Mucosa of descending colon (tissue), 3 donors: ENCODE data around the gene FAM118B. TPM values are rescaled to one million over a fixed set of nuclear protein-coding genes. Genes with fewer than 3 reads are reported as not detected.

Source experiments
- ATAC-seq: fragments of 200-7000 bp; cut with Tn5 transposase; one replicate; pipeline ENCODE4 v1.9.1; 2020; ENCODE audit warnings: mild to moderate bottlenecking, moderate library complexity
- DNase-seq, 3 donors: peaks; one replicate each; pipeline ENCODE4 v3.0.0-alpha.2; 2020
- H3K36me3 ChIP-seq: fragments of 200-600 bp; one replicate; pipeline ENCODE4 v1.8.0; 2021; ENCODE audit warnings: low read depth, mild to moderate bottlenecking
- H3K4me1 ChIP-seq: fragments of 200-600 bp; one replicate; pipeline ENCODE4 v1.8.0; 2021; ENCODE audit warnings: low read depth, mild to moderate bottlenecking
- H3K4me3 ChIP-seq: fragments of 200-600 bp; one replicate; pipeline ENCODE4 v1.8.0; 2021; ENCODE audit warnings: mild to moderate bottlenecking
- H3K9me3 ChIP-seq: fragments of 200-600 bp; one replicate; pipeline ENCODE4 v1.8.0; 2021; ENCODE audit warnings: mild to moderate bottlenecking
- intact Hi-C, 2 donors: fragments of 100-400 bp; cut with DNase I in 1 of 2; cut with micrococcal nuclease in 1 of 2; formaldehyde crosslinking; loops; one replicate each; pipeline versions ENCODE4 v1.11.0 to v1.11.1; 2022; cut with DNase I, micrococcal nuclease
- total RNA-seq, 3 donors: library from RNA; stranded (reverse); fragmentation: NEBNext Ultra II Directional in 2 of 3; extraction: Animal tissue kit (Norgen Biotek cat#: 25700) in 2 of 3; gene quantifications; one replicate each; pipeline versions ENCODE4 v1.2.1 to v1.2.4, GENCODE V29; 2021 to 2023
- TF ChIP-seq, protein P1 (sequence below): fragments of 200-600 bp; IDR thresholded peaks from one replicate; pipeline ENCODE4 v1.8.0; 2022; ENCODE audit warnings: antibody characterized with exemption, mild to moderate bottlenecking
- donor health status: DM: no; HTN: no; CAD: no; lungs with moderate emphysema.
- donor health status: DM: no; HTN: no; CAD: no.
- donor health status: DM: no; HTN: yes; CAD: no.

The FAM118B gene
- total RNA-seq, 3 donors from 2014 or later = 35.4 to 62.5 (median 48.5) TPM

DNA sequence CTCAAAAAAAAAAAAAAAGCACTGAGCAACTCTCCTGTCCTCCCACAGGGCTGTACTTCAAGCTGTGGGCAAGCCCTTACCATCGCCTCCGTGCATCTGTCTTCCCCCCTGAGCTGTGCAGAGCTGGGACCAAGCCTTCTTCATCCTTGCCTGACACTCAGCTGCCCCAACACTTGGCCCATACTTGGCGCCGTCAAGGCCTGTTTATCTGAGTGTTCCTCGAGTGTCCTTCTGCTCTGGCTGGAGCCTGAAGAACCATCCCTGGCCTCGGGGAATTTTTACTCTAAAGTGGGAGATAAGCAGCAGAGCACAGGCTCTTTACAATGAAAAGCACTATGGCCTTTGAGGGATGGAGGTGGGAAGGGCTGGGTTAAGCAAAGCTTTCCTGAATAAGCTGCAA is 69.7 kb downstream of the FAM118B start:
- intact Hi-C loops = no loop called here
- Histone ChIP-seq H3K36me3 (no peaks in the 10 kb centered on the region), H3K4me1 (peaks cover 3% of the 10 kb centered on the region), H3K9me3 (no peaks in the 10 kb centered on the region), H3K4me3 (no peak overlapping the region)
- no peak for ATAC-seq
- TF ChIP-seq, protein P1, sequence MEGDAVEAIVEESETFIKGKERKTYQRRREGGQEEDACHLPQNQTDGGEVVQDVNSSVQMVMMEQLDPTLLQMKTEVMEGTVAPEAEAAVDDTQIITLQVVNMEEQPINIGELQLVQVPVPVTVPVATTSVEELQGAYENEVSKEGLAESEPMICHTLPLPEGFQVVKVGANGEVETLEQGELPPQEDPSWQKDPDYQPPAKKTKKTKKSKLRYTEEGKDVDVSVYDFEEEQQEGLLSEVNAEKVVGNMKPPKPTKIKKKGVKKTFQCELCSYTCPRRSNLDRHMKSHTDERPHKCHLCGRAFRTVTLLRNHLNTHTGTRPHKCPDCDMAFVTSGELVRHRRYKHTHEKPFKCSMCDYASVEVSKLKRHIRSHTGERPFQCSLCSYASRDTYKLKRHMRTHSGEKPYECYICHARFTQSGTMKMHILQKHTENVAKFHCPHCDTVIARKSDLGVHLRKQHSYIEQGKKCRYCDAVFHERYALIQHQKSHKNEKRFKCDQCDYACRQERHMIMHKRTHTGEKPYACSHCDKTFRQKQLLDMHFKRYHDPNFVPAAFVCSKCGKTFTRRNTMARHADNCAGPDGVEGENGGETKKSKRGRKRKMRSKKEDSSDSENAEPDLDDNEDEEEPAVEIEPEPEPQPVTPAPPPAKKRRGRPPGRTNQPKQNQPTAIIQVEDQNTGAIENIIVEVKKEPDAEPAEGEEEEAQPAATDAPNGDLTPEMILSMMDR = no peak
- no peak for DNase-seq

DNA sequence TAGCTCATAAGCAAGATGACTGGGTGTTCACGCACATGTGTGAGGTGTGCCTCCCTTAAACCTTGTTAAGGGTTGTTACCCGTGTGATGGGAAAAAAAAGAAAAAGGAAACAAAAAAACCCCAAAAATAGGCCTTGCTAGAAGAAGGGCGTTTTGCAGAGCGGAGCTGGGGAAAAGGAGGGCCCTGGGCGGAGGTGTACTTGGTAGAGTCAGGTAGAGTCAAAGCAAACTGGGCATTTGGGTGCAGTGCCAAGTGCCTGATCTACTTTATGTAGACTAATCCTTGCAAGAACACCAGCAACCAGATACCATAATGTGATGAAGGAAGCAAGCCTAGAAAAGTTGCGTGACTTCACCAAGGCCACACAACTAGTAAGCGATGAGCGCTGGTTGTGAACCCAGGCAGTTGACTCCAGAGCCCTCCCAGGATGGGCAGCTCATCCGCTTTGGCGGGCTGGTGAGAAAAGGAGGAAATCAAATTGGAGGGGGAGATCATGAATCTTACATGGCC is 70.1 kb downstream of the FAM118B start:
- TF ChIP-seq, protein P1 = no peak
- Histone ChIP-seq H3K9me3 (no peaks in the 10 kb centered on the region), H3K36me3 (no peaks in the 10 kb centered on the region), H3K4me1 (peaks cover 3% of the 10 kb centered on the region), H3K4me3 (no peak overlapping the region)
- ATAC-seq (no peak), DNase-seq (no peak)
- intact Hi-C loops = no loop called here

DNA sequence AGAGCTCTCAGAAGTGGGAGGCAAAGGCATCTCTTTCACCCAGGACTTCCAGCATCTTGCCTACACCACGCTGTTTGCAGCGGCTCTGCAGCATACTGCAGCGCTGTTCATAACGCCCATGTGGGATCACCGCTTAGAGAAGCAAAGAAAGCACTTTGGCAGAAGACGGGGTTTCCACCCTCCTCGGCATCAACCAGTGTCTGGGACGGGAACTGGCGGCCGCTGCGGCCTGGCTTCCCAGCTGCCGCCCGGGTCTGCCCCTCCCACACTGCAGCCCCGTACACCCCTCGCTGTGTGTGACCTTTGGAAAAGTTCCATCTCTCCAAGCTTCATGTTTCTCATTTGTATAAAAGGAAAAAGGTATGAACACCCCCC is 70.8 kb downstream of the FAM118B start:
- DNase-seq (peak; percentile 51 to 69 (median 66)), ATAC-seq (peak; percentile 61)
- Histone ChIP-seq H3K9me3 (no peaks in the 10 kb centered on the region), H3K4me1 (peaks cover 3% of the 10 kb centered on the region), H3K36me3 (no peaks in the 10 kb centered on the region), H3K4me3 (peak overlapping the region; percentile 54)
- TF ChIP-seq, protein P1 = no peak
- intact Hi-C loops = no loop called here

DNA sequence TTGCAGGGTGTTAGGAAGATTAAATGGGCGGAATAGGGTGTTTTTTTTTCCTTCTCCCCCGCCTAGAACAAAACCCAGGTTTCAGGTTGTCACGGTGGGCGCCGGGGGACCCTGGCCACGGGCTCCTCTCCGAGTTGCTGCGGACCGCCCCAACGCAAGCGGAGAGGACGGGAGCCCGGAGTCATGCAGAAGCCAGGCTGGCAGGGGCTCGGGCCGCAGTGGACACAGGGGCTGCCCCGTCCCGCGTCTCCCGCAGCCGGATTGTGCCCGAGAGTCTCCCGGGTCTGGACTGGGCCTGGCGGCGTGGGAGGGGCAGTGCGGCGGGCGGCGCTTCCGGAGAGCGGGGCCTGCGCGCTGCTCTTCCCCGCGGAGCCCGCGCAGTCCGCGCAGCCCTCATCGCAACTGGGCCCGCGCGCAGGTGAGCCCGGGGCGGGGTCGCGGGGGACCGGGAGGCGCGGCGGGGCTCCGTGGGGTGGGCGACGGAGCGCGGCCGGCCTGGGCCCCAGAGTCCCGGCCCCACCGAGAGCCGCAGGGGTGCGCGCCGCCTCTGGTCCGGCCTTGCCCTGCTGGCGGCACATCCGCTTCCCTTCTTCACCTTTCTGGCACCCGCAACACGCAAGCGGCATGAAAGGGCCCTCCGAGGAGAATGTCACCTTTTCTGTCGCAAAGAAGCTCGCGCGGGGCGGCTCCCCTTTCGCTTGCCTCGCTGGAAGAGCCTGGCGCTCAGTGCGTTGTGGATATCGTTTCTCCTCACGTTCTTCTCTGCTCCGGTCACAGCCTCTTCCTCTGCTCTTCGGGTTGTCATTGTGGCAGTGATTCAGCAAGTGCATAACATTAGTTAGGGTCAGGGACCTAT is 71.4 kb downstream of the FAM118B start, which contains the start of gene TIRAP:
Gene TIRAP (plus strand): TSS at position 358 of the 856 bp plus-strand sequence. CDS start 7,802 bp downstream, outside the sequence.
- Histone ChIP-seq H3K9me3 (no peaks in the 10 kb centered on the region), H3K4me1 (peaks cover 3% of the 10 kb centered on the region), H3K4me3 (peak within 1 kb of the TSS; percentile 54), H3K36me3 (no peaks in the 10 kb centered on the region)
- intact Hi-C loops = no loop called here
- DNase-seq (peak; percentile 74 to 84 (median 84)), ATAC-seq (peak; percentile 90)
- TF ChIP-seq, protein P1 = no peak

DNA sequence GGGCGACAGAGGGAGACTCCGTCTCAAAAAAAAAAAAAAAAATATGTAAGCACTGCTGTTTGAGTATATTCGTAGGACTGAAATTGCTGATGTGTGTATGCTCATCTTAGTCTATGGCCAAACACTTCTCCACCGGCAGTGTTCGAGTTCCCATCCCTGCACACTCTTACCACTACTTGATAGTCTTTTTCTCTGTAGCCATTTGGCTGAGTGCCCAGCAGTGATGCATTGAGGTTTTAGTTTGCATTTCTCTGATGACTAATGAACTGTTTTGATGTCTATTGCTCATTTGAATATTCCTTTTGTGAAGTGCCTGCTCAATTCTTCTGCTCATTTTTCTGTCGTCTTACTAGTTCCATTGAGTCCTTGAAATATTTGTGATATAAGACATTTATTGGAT is 73.2 kb downstream of the FAM118B start:
- ATAC-seq (no peak), DNase-seq (peak in 1 of 3 donors; percentile 84)
- Histone ChIP-seq H3K9me3 (no peaks in the 10 kb centered on the region), H3K36me3 (no peaks in the 10 kb centered on the region), H3K4me1 (peaks cover 3% of the 10 kb centered on the region), H3K4me3 (no peak overlapping the region)
- intact Hi-C loops = no loop called here
- TF ChIP-seq, protein P1 = no peak
